ENCODE measurements around the gene ATOH1. TPM values are rescaled to one million over a fixed set of nuclear protein-coding genes. Genes with fewer than 3 reads are reported as not detected.

The ATOH1 gene
- total RNA-seq, 1 experiment from 2014 or later: 0.61 TPM

DNA sequence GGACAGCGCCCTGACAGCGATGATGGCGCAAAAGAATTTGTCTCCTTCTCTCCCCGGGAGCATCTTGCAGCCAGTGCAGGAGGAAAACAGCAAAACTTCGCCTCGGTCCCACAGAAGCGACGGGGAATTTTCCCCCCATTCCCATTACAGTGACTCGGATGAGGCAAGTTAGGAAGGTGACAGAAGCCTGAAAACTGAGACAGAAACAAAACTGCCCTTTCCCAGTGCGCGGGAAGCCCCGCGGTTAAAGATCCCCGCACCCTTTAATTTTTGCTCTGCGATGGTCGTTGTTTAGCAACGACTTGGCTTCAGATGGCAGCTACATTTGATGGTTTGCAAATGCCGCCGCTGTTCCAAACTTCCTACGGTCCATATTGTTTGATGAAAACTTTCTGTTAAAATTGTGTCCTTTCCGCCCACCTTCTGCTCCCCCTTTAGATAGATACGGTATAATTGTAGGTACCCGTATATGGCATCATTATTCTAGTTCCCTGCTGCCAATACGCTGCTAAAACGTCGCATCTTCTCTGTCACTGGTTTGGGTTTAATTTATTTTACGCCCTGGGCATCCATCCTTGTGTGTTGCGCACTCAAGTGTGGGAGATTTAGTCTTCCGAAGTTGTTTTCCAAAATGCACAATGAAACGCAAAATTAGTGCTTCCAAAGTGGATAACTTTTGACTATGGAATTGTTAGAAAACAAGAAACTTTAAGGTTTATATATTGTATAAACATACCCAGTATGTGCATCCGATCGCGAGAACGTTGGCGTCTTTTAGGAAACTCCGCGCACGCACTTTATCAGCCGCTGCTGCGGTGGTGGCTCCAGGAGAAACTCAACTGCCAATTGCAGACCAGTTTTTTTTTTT, 1.5 kb downstream of the ATOH1 start (continued):
- TF ChIP-seq, protein P1, sequence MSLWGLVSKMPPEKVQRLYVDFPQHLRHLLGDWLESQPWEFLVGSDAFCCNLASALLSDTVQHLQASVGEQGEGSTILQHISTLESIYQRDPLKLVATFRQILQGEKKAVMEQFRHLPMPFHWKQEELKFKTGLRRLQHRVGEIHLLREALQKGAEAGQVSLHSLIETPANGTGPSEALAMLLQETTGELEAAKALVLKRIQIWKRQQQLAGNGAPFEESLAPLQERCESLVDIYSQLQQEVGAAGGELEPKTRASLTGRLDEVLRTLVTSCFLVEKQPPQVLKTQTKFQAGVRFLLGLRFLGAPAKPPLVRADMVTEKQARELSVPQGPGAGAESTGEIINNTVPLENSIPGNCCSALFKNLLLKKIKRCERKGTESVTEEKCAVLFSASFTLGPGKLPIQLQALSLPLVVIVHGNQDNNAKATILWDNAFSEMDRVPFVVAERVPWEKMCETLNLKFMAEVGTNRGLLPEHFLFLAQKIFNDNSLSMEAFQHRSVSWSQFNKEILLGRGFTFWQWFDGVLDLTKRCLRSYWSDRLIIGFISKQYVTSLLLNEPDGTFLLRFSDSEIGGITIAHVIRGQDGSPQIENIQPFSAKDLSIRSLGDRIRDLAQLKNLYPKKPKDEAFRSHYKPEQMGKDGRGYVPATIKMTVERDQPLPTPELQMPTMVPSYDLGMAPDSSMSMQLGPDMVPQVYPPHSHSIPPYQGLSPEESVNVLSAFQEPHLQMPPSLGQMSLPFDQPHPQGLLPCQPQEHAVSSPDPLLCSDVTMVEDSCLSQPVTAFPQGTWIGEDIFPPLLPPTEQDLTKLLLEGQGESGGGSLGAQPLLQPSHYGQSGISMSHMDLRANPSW (CRISPR knock-in tag; conservative IDR thresholded peaks at IDR 0.05; ENCODE audit: low read depth): no peak
- no peak for TF ChIP-seq SMAD4 (CRISPR knock-in tag; IDR thresholded peaks at IDR 0.05)
- TF ChIP-seq NFE2L1 (CRISPR knock-in tag; IDR thresholded peaks at IDR 0.05): no peak
- TF ChIP-seq ELF4 (CRISPR knock-in tag; IDR thresholded peaks at IDR 0.05; ENCODE audit: low read depth): no peak
- TF ChIP-seq, protein P2, sequence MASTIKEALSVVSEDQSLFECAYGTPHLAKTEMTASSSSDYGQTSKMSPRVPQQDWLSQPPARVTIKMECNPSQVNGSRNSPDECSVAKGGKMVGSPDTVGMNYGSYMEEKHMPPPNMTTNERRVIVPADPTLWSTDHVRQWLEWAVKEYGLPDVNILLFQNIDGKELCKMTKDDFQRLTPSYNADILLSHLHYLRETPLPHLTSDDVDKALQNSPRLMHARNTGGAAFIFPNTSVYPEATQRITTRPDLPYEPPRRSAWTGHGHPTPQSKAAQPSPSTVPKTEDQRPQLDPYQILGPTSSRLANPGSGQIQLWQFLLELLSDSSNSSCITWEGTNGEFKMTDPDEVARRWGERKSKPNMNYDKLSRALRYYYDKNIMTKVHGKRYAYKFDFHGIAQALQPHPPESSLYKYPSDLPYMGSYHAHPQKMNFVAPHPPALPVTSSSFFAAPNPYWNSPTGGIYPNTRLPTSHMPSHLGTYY (CRISPR knock-in tag; IDR thresholded peaks at IDR 0.05): no peak
- no peak for TF ChIP-seq IRF2 (CRISPR knock-in tag; IDR thresholded peaks at IDR 0.05; ENCODE audit: borderline replicate concordance, low read depth)
- no peak for TF ChIP-seq OVOL2 (CRISPR knock-in tag; IDR thresholded peaks at IDR 0.05; ENCODE audit: borderline replicate concordance)
- TF ChIP-seq MYBL2 (CRISPR knock-in tag; IDR thresholded peaks at IDR 0.05): no peak
- no peak for TF ChIP-seq KAT7 (CRISPR knock-in tag; IDR thresholded peaks at IDR 0.05; ENCODE audit: borderline replicate concordance)
- TF ChIP-seq RORB (CRISPR knock-in tag; IDR thresholded peaks at IDR 0.05): no peak
- no peak for TF ChIP-seq ZNF396 (CRISPR knock-in tag; IDR thresholded peaks at IDR 0.05; ENCODE audit: borderline replicate concordance)

GRCh38 chr4:93831716-93832496, 3.4 kb downstream of the ATOH1 start:
- H3K36me3 Mint-ChIP-seq: no peaks in the 10 kb centered on the region
- DNase-seq (ENCODE audit: low spot score) (peak; percentile 31), ATAC-seq (no peak)
- peaks cover 95% of the 10 kb centered on the region for H3K27me3 Mint-ChIP-seq (ENCODE audit: low read depth)
- H3K4me3 Mint-ChIP-seq: peak overlapping the region; percentile 45
- H3K4me1 Mint-ChIP-seq: peaks cover 58% of the 10 kb centered on the region
- ChIA-PET CTCF (no interaction called here), POLR2A (interaction anchor here (0.7 kb wide), 1 partner anchor 278 kb away, joined by 3 read pairs; no protein-coding TSS in a partner anchor)
- no peak overlapping the region for H3K27ac Mint-ChIP-seq
- H3K9me3 Mint-ChIP-seq: no peaks in the 10 kb centered on the region
- no peak for TF ChIP-seq ZNF396 (CRISPR knock-in tag; IDR thresholded peaks at IDR 0.05; ENCODE audit: borderline replicate concordance)
- TF ChIP-seq GABPB1 (CRISPR knock-in tag; IDR thresholded peaks at IDR 0.05): no peak
- no peak for TF ChIP-seq ATF3 (CRISPR knock-in tag; conservative IDR thresholded peaks at IDR 0.05)
- no peak for TF ChIP-seq PREB (CRISPR knock-in tag; IDR thresholded peaks at IDR 0.05; ENCODE audit: borderline replicate concordance)
- no peak for TF ChIP-seq ZNF423 (CRISPR knock-in tag; IDR thresholded peaks at IDR 0.05)
- no peak for TF ChIP-seq HMGA2 (CRISPR knock-in tag; IDR thresholded peaks at IDR 0.05)
- TF ChIP-seq CREB1 (CRISPR knock-in tag; IDR thresholded peaks at IDR 0.05): no peak
- no peak for TF ChIP-seq NFATC4 (CRISPR knock-in tag; IDR thresholded peaks at IDR 0.05)
- no peak for TF ChIP-seq ZBTB43 (CRISPR knock-in tag; IDR thresholded peaks at IDR 0.05)
- TF ChIP-seq ESRRA (CRISPR knock-in tag; IDR thresholded peaks at IDR 0.05; ENCODE audit: borderline replicate concordance): no peak
- no peak for TF ChIP-seq MYBL2 (CRISPR knock-in tag; IDR thresholded peaks at IDR 0.05)
- no peak for TF ChIP-seq ZNF232 (CRISPR knock-in tag; IDR thresholded peaks at IDR 0.05)
- no peak for TF ChIP-seq SMAD4 (CRISPR knock-in tag; IDR thresholded peaks at IDR 0.05)
- TF ChIP-seq TP53 (CRISPR knock-in tag; IDR thresholded peaks at IDR 0.05): no peak
- no peak for TF ChIP-seq ZSCAN18 (CRISPR knock-in tag; IDR thresholded peaks at IDR 0.05)
- TF ChIP-seq, protein P3, sequence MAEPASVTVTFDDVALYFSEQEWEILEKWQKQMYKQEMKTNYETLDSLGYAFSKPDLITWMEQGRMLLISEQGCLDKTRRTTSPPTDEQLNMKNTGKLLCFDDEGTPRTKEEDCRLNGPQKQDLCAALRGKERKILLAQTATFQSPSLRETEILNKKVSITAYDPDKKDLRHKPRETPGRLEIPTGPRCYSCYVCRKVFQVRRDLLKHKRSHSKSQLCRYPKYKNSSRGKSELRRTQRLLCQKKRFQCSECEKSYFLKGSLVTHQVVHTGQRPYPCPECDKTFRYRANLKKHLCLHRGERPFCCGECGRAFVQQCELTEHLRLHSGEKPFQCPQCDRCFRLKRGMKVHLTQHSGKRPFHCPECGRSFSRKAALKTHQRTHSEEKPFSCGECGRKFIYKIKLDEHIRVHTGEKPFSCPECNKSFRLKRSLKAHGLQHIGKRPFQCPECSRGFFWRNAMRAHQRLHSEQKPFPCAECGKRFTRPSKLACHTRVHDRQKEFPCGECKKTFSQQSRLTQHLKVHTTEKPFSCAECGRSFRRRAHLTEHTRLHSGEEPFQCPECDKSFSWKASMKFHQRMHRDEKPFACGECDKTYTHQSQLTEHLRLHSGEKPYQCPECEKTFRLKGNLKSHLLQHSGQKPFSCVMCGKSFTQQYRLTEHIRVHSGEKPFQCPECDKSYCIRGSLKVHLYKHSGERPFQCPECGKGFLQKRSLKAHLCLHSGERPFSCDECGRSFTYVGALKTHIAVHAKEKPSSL (CRISPR knock-in tag; conservative IDR thresholded peaks at IDR 0.05): no peak
